Measurements from ENCODE around the gene LYRM4. TPM values are rescaled to one million over a fixed set of nuclear protein-coding genes. Genes with fewer than 3 reads are reported as not detected.

LYRM4 gene
- total RNA-seq, 1 experiment from 2014 or later: 16.5 TPM

DNA sequence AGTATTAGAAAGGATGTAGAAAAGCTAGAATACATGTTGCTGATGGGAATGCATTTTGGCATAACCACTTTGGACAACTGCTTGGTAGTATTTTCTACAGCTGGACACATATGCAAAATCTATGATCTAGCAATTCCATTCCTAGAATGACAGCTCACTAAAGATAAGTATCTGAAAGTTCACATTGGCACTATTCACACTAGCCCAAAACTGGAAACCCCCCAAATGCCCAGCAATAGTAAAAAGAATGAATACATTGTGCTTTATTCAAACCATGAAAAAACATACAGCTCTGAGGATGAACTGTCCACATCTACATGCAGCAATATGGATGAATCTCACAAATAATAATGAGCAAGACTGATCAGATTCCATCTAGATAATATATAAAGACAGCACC, 96.7 kb downstream of the LYRM4 start:
- Mint-ChIP-seq H3K27ac (ENCODE audit: unreplicated experiment) (no peak overlapping the region), H3K4me1 (ENCODE audit: low read depth, unreplicated experiment) (peaks cover 11% of the 10 kb centered on the region), H3K4me3 (ENCODE audit: low read depth, unreplicated experiment) (no peak overlapping the region), H3K27me3 (ENCODE audit: unreplicated experiment) (no peaks in the 10 kb centered on the region), H3K9me3 (ENCODE audit: low read depth, unreplicated experiment) (no peaks in the 10 kb centered on the region), H3K36me3 (ENCODE audit: insufficient read depth, unreplicated experiment) (peaks cover 4% of the 10 kb centered on the region)
- TF ChIP-seq CTCF (IDR thresholded peaks at IDR 0.05; ENCODE audit: unreplicated experiment): no peak
- CTCF ChIA-PET: interaction anchor here (0.6 kb wide), 1 partner anchor 847 kb away, joined by 4 read pairs; no protein-coding TSS in a partner anchor
- intact Hi-C loops (cut with micrococcal nuclease; ENCODE audit: unreplicated experiment): no loop called here
- no peak for DNase-seq
- BruUV-seq (replicated peaks): no TSS peak

- BruUV-seq (replicated peaks): no TSS peak
- Mint-ChIP-seq H3K27ac (ENCODE audit: unreplicated experiment) (no peak overlapping the region), H3K4me3 (ENCODE audit: low read depth, unreplicated experiment) (no peak overlapping the region), H3K27me3 (ENCODE audit: unreplicated experiment) (no peaks in the 10 kb centered on the region), H3K36me3 (ENCODE audit: insufficient read depth, unreplicated experiment) (peaks cover 7% of the 10 kb centered on the region), H3K9me3 (ENCODE audit: low read depth, unreplicated experiment) (no peaks in the 10 kb centered on the region), H3K4me1 (ENCODE audit: low read depth, unreplicated experiment) (peaks cover 18% of the 10 kb centered on the region)
- CTCF ChIA-PET: no interaction called here
- DNase-seq: no peak
- intact Hi-C loops (cut with micrococcal nuclease; ENCODE audit: unreplicated experiment): no loop called here
- no peak for TF ChIP-seq CTCF (IDR thresholded peaks at IDR 0.05; ENCODE audit: unreplicated experiment)
These were observed 97.5 kb downstream of the LYRM4 start for GRCh38 chr6:5163247-5163646.

GRCh38 chr6:5162355-5162754, 98.4 kb downstream of the LYRM4 start:
- no peaks in the 10 kb centered on the region for H3K9me3 Mint-ChIP-seq (ENCODE audit: low read depth, unreplicated experiment)
- no TSS peak for BruUV-seq (replicated peaks)
- no peak overlapping the region for H3K4me3 Mint-ChIP-seq (ENCODE audit: low read depth, unreplicated experiment)
- H3K27ac Mint-ChIP-seq (ENCODE audit: unreplicated experiment): no peak overlapping the region
- no peaks in the 10 kb centered on the region for H3K27me3 Mint-ChIP-seq (ENCODE audit: unreplicated experiment)
- intact Hi-C loops (cut with micrococcal nuclease; ENCODE audit: unreplicated experiment): no loop called here
- H3K4me1 Mint-ChIP-seq (ENCODE audit: low read depth, unreplicated experiment): peaks cover 18% of the 10 kb centered on the region
- H3K36me3 Mint-ChIP-seq (ENCODE audit: insufficient read depth, unreplicated experiment): peaks cover 7% of the 10 kb centered on the region
- no peak for DNase-seq
- no peak for TF ChIP-seq CTCF (IDR thresholded peaks at IDR 0.05; ENCODE audit: unreplicated experiment)
- CTCF ChIA-PET: no interaction called here

DNA sequence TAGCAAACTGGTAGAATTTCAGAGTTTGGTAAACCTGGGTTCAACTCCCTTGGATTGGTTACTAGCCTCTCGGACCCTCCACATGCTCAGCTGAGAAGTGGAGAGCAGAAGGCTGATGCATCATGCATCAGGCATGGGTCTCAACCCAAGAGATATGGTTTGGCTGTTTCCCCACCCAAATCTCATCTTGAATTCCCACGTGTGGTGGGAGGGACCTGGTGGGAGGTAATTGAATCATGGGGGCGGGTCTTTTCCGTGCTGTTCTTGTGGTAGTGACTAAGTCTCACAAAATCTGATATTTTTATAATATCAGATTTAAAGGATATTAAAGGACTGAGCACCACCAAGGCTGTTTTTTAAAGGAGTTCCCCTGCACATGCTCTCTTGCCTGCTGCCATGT, 100.5 kb downstream of the LYRM4 start:
- CTCF ChIA-PET: interaction anchor here (1.4 kb wide), 1 partner anchor 12 kb away, joined by 3 read pairs; no protein-coding TSS in a partner anchor
- peaks cover 18% of the 10 kb centered on the region for H3K4me1 Mint-ChIP-seq (ENCODE audit: low read depth, unreplicated experiment)
- no TSS peak for BruUV-seq (replicated peaks)

More for the DNA sequence above, 100.5 kb downstream of the LYRM4 start:
- intact Hi-C loops (cut with micrococcal nuclease; ENCODE audit: unreplicated experiment): no loop called here
- no peaks in the 10 kb centered on the region for H3K27me3 Mint-ChIP-seq (ENCODE audit: unreplicated experiment)
- no peak for TF ChIP-seq CTCF (IDR thresholded peaks at IDR 0.05; ENCODE audit: unreplicated experiment)
- H3K36me3 Mint-ChIP-seq (ENCODE audit: insufficient read depth, unreplicated experiment): peaks cover 7% of the 10 kb centered on the region
- no peak overlapping the region for H3K27ac Mint-ChIP-seq (ENCODE audit: unreplicated experiment)
- DNase-seq: no peak
- H3K9me3 Mint-ChIP-seq (ENCODE audit: low read depth, unreplicated experiment): no peaks in the 10 kb centered on the region
- no peak overlapping the region for H3K4me3 Mint-ChIP-seq (ENCODE audit: low read depth, unreplicated experiment)

All from Calu3 (cell line).